ENCODE data around the gene TINCR.

DNA sequence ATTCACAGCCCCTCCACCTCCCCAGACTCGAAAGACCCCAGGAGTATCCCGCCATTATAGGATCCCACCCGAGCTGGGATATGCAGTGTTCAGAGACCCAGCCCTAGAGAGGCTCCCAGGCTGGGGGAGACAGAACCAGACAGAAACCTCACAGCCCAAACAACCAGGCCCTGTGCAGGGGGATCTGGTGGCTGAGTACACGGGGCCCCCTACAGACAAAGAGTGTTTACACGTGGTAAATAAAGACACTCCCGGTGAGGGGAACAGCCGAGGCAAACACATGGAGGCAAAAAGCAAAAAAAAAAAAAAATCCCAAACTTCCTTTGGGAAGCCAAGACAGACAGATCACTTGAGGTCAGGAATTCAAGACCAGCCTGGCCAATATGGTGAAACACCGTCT is 25.1 kb downstream of the TINCR start:
- TF ChIP-seq, protein P1, sequence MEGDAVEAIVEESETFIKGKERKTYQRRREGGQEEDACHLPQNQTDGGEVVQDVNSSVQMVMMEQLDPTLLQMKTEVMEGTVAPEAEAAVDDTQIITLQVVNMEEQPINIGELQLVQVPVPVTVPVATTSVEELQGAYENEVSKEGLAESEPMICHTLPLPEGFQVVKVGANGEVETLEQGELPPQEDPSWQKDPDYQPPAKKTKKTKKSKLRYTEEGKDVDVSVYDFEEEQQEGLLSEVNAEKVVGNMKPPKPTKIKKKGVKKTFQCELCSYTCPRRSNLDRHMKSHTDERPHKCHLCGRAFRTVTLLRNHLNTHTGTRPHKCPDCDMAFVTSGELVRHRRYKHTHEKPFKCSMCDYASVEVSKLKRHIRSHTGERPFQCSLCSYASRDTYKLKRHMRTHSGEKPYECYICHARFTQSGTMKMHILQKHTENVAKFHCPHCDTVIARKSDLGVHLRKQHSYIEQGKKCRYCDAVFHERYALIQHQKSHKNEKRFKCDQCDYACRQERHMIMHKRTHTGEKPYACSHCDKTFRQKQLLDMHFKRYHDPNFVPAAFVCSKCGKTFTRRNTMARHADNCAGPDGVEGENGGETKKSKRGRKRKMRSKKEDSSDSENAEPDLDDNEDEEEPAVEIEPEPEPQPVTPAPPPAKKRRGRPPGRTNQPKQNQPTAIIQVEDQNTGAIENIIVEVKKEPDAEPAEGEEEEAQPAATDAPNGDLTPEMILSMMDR (IDR thresholded peaks at IDR 0.05), result no peak
- TF ChIP-seq POLR2A (IDR thresholded peaks at IDR 0.05) (no peak), POLR2AphosphoS5 (IDR thresholded peaks at IDR 0.05) (no peak)
